Neural progenitor cell (in vitro differentiated cells): ENCODE measurements around the gene MAD1L1. TPM values are rescaled to one million over a fixed set of nuclear protein-coding genes. Genes with fewer than 3 reads are reported as not detected.

Source experiments
- DNase-seq: peaks from one replicate; pipeline ENCODE4 v3.0.0-alpha.2; 2016; ENCODE audit warnings: low spot score
- H2AFZ ChIP-seq: fragments of 200-600 bp; sonication (generic); replicated peaks from 2 replicates; pipeline ENCODE4 v1.6.1; 2016; ENCODE audit warnings: antibody characterized with exemption
- H3F3A ChIP-seq: fragments of 200-600 bp; sonication (generic); 2 replicates; pipeline ENCODE4 v1.6.1; 2016; ENCODE audit warnings: antibody characterized with exemption, low read depth
- H3K27ac ChIP-seq: fragments of 200-600 bp; sonication (generic); 2 replicates; pipeline ENCODE4 v1.5.1; 2016; ENCODE audit warnings: mild to moderate bottlenecking
- H3K27me3 ChIP-seq: fragments of 200-600 bp; sonication (generic); 2 replicates; pipeline ENCODE4 v1.6.1; 2016; ENCODE audit warnings: mild to moderate bottlenecking, moderate library complexity
- H3K36me3 ChIP-seq: fragments of 200-600 bp; sonication (generic); 2 replicates; pipeline ENCODE4 v1.5.1; 2016
- H3K4me1 ChIP-seq: fragments of 200-600 bp; sonication (generic); 2 replicates; pipeline ENCODE4 v1.6.1; 2016; ENCODE audit warnings: mixed run types
- H3K4me2 ChIP-seq: fragments of 200-600 bp; sonication (generic); 2 replicates; pipeline ENCODE4 v1.6.1; 2016
- H3K4me3 ChIP-seq: fragments of 200-600 bp; sonication (generic); 2 replicates; pipeline ENCODE4 v1.5.1; 2016
- H3K79me2 ChIP-seq: fragments of 200-600 bp; sonication (generic); 2 replicates; pipeline ENCODE4 v1.6.1; 2016; ENCODE audit warnings: low read depth
- H3K9ac ChIP-seq: fragments of 200-600 bp; sonication (generic); 2 replicates; pipeline ENCODE4 v1.6.1; 2016
- H3K9me3 ChIP-seq: fragments of 200-600 bp; sonication (generic); 2 replicates; pipeline ENCODE4 v1.5.1; 2016; ENCODE audit warnings: low read depth
- H4K20me1 ChIP-seq: fragments of 200-600 bp; sonication (generic); 2 replicates; pipeline ENCODE4 v1.6.1; 2016; ENCODE audit warnings: low read depth
- H3K27ac Mint-ChIP-seq: 3 replicates; pipeline ENCODE4 v1.8.0; 2021; ENCODE audit warnings: mixed read lengths
- H3K27me3 Mint-ChIP-seq: 2 replicates; pipeline ENCODE4 v1.8.0; 2022; ENCODE audit warnings: low read depth, mild to moderate bottlenecking, inconsistent platforms, moderate library complexity, mixed read lengths; ENCODE audit not compliant: insufficient read depth
- H3K36me3 Mint-ChIP-seq: 3 replicates; pipeline ENCODE4 v1.8.0; 2021; ENCODE audit warnings: mixed read lengths
- H3K4me1 Mint-ChIP-seq: 3 replicates; pipeline ENCODE4 v1.8.0; 2021; ENCODE audit warnings: mixed read lengths
- H3K4me3 Mint-ChIP-seq: 3 replicates; pipeline ENCODE4 v1.8.0; 2021; ENCODE audit warnings: mild to moderate bottlenecking, moderate library complexity, mixed read lengths
- H3K9me3 Mint-ChIP-seq: 3 replicates; pipeline ENCODE4 v1.8.0; 2020; ENCODE audit warnings: mixed read lengths
- EZH2 ChIP-seq: fragments of 200-600 bp; sonication (generic); IDR thresholded peaks from 2 replicates; pipeline ENCODE4 v1.6.1; 2017; ENCODE audit warnings: antibody characterized with exemption, mild to moderate bottlenecking, moderate library complexity
- EZH2phosphoT487 ChIP-seq: fragments of 200-600 bp; sonication (generic); IDR thresholded peaks from 2 replicates; pipeline ENCODE4 v1.6.1; 2017; ENCODE audit warnings: antibody characterized with exemption
- total RNA-seq: library from RNA; depleted of rRNA; stranded (reverse); fragments of >200 nt; gene quantifications from 2 replicates; pipeline ENCODE4 v1.2.3, GENCODE V29; 2015; ENCODE audit warnings: low replicate concordance
- TF ChIP-seq, protein P1 (sequence below): fragments of 200-600 bp; sonication (generic); IDR thresholded peaks from 2 replicates; pipeline ENCODE4 v1.5.1; 2017; ENCODE audit warnings: antibody characterized with exemption, mild to moderate bottlenecking

MAD1L1 gene
- total RNA-seq, 1 donor from 2014 or later = 23.7 TPM

- TF ChIP-seq EZH2 (no peak), EZH2phosphoT487 (no peak)
- TF ChIP-seq, protein P1, sequence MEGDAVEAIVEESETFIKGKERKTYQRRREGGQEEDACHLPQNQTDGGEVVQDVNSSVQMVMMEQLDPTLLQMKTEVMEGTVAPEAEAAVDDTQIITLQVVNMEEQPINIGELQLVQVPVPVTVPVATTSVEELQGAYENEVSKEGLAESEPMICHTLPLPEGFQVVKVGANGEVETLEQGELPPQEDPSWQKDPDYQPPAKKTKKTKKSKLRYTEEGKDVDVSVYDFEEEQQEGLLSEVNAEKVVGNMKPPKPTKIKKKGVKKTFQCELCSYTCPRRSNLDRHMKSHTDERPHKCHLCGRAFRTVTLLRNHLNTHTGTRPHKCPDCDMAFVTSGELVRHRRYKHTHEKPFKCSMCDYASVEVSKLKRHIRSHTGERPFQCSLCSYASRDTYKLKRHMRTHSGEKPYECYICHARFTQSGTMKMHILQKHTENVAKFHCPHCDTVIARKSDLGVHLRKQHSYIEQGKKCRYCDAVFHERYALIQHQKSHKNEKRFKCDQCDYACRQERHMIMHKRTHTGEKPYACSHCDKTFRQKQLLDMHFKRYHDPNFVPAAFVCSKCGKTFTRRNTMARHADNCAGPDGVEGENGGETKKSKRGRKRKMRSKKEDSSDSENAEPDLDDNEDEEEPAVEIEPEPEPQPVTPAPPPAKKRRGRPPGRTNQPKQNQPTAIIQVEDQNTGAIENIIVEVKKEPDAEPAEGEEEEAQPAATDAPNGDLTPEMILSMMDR = no peak
- Mint-ChIP-seq H3K9me3 (no peaks in the 10 kb centered on the region), H3K27ac (peak overlapping the region; percentile 77), H3K4me1 (peaks cover 11% of the 10 kb centered on the region), H3K4me3 (no peak overlapping the region), H3K27me3 (peaks cover 3% of the 10 kb centered on the region), H3K36me3 (peaks cover 4% of the 10 kb centered on the region)
- no peak overlapping the region for H3K4me3 ChIP-seq
- H3F3A ChIP-seq = no peaks in the 10 kb centered on the region
- H3K79me2 ChIP-seq = no peaks in the 10 kb centered on the region
- DNase-seq = no peak
- H3K9me3 ChIP-seq = no peaks in the 10 kb centered on the region
- no peaks in the 10 kb centered on the region for H3K36me3 ChIP-seq
- H2AFZ ChIP-seq = no peak overlapping the region
- no peak overlapping the region for H3K4me2 ChIP-seq
- H3K27me3 ChIP-seq = no peaks in the 10 kb centered on the region
- H4K20me1 ChIP-seq = no peaks in the 10 kb centered on the region
- H3K4me1 ChIP-seq = no peaks in the 10 kb centered on the region
- no peak overlapping the region for H3K9ac ChIP-seq
- no peak overlapping the region for H3K27ac ChIP-seq
These were observed 316.2 kb downstream of the MAD1L1 start for GRCh38 chr7:1916601-1916970.

DNA sequence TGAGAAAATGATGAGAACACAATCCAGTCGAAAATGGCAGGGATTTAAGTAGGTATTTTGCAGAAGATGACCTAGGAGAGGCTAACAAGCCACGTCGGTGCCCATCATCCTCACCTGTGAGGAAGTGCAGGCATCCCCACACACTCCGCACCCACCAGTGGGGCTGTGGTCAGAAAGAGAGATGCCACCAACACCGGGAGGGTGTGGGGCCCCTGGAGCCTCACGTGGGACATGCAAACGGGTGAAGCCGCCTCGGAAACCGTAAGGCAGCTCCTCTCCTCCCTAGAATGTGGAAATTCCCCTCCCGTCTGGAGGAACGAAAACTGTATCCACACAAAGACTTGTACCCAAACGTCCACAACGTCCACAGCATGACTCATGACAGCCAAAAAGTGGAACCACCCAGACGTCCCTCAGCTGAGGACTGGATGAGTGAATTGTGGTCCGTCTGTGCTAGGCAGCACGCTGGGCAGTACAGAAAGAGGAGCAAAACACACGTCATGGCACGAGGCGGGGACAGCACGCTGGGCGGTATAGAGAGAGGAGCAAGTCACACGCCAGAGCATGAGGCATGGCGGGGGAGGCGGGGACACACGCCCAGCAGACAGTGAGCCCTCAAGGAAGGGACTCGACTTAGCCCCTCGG is 316.7 kb downstream of the MAD1L1 start:
- Mint-ChIP-seq H3K36me3 (peaks cover 4% of the 10 kb centered on the region), H3K27ac (peak overlapping the region; percentile 77), H3K27me3 (peaks cover 3% of the 10 kb centered on the region), H3K9me3 (no peaks in the 10 kb centered on the region), H3K4me3 (no peak overlapping the region), H3K4me1 (peaks cover 11% of the 10 kb centered on the region)
- Histone ChIP-seq H3F3A (no peaks in the 10 kb centered on the region), H3K4me1 (no peaks in the 10 kb centered on the region), H3K4me3 (no peak overlapping the region), H3K9ac (no peak overlapping the region), H3K27ac (no peak overlapping the region), H3K9me3 (no peaks in the 10 kb centered on the region), H3K79me2 (no peaks in the 10 kb centered on the region), H2AFZ (no peak overlapping the region), H3K4me2 (no peak overlapping the region), H3K27me3 (no peaks in the 10 kb centered on the region), H3K36me3 (no peaks in the 10 kb centered on the region), H4K20me1 (no peaks in the 10 kb centered on the region)
- DNase-seq = no peak
- TF ChIP-seq EZH2phosphoT487 (no peak), EZH2 (no peak)
- TF ChIP-seq, protein P1 = no peak

DNA sequence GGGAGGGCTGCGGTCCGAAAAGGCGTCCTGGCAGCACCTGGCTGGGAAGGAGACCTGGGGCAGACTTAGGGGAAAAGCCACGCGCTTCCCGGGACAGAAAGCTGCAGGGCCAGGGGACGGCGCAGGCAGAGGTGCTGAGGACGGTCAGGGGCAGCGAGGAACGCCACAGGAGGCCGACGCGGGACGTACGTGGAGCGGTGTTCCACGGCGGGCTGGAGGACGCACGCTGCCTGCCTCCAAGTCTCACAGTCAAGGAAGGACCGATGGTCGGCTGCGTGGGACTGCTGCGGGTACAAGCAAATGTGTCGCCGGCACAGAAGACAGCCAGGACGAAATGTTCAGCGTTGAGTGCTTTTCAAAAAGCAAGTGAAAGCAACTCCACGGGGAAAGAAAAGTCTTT is 317.4 kb downstream of the MAD1L1 start:
- no peak overlapping the region for H3K27ac ChIP-seq
- peaks cover 11% of the 10 kb centered on the region for H3K4me1 Mint-ChIP-seq
- H3K9me3 Mint-ChIP-seq = no peaks in the 10 kb centered on the region
- peak overlapping the region; percentile 17 for H3K27ac Mint-ChIP-seq
- no peaks in the 10 kb centered on the region for H3K27me3 ChIP-seq
- H3K9me3 ChIP-seq = no peaks in the 10 kb centered on the region
- no peak for TF ChIP-seq EZH2phosphoT487
- TF ChIP-seq, protein P1 = no peak
- no peak for TF ChIP-seq EZH2
- H2AFZ ChIP-seq = no peak overlapping the region
- H3K4me1 ChIP-seq = no peaks in the 10 kb centered on the region
- no peak overlapping the region for H3K4me3 ChIP-seq
- peaks cover 3% of the 10 kb centered on the region for H3K27me3 Mint-ChIP-seq
- H3K36me3 Mint-ChIP-seq = peaks cover 4% of the 10 kb centered on the region
- no peaks in the 10 kb centered on the region for H3K36me3 ChIP-seq
- H3K79me2 ChIP-seq = no peaks in the 10 kb centered on the region
- H3K9ac ChIP-seq = no peak overlapping the region
- no peaks in the 10 kb centered on the region for H3F3A ChIP-seq
- DNase-seq = no peak
- H4K20me1 ChIP-seq = no peaks in the 10 kb centered on the region
- H3K4me3 Mint-ChIP-seq = no peak overlapping the region
- no peak overlapping the region for H3K4me2 ChIP-seq
